GM19035 (cell line): Measurements from ENCODE around the gene GOLGA8S.
"Not testable (repeated sequence)": the region's sequence is repeated elsewhere in the genome, so short reads cannot be mapped to it uniquely, and the experiment has no call there.

Experiments used
- ATAC-seq: cut with Tn5 transposase; IDR thresholded peaks from one replicate; pipeline ENCODE4 v1.9.1; 2021; ENCODE audit not compliant: unreplicated experiment

The GOLGA8S gene

DNA sequence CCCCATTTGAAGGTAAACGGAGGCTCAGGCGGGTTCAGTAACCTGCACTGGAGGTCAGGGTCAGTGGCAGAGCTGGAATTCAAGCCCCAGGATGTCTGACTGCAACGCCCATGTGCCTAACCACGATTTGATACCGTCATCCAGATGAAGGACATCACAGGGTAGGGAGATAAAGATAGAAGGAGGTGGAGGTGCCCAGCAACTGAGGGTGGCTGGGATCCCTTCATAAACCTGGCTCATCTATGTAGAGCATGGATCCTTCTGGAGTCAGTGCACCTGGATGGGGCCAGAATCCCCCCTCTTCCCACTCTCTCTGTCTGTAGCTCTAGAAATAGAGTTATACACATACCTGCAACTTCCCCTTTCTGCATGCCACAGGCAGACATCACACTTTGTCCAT lies 41.3 kb downstream of the GOLGA8S start:
- no peak for ATAC-seq

DNA sequence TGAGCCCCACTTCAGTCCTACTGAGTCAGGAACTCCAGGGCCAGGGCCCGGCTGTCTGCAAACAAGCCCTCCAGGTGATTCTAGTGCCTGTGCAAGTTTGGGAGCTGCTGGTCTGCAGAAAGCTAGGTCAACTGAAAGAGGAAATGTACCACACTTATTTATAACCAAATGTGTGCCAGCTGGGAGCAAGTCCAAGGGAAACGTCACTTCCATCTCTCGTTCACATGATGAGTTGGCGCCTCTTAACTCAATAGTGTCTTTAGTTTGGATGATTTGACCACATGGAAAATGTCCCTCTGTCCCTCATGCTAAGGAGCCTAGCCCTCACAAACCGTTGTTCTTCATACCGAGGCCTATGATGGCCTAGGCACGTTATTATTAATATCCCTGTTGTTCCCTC lies 43.2 kb downstream of the GOLGA8S start:
- ATAC-seq: no peak

DNA sequence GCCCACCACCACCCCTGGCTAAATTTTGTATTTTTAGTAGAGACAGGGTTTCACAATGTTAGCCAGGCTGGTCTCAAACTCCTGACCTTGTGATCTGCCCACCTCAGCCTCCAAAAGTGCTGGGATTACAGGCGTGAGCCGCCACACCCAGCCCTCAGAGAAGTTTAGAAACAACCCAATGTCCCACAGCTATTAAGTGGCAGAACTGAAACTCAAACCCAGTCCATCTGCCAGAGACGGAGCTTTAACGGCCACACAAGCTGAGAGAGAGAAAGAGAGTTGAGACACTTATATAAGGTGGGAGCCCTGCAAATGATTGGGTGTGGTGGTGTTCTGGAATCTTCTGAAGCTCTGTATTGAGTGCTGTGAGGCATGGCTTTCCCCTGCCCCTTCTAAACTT lies 43.8 kb downstream of the GOLGA8S start:
- ATAC-seq: not testable (repeated sequence)

DNA sequence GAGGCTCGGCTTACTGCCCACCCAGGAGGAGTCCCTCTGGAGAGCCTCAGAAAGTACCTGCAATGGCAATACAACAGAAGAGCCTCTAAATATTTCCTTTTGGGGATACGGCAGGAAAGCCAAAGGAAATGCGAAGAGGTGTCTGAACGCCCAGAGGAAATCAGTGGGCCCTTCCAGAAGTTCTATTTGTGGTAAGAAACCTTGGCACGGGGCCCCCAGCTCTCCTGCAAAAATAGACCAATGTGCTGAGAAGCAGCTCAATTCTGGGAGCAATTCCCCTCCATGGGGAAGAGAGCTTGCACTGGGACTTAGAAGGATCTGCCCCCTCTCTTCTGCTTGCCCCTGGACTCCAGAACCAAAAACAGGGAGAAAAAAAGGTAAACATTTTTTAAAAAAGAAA lies 44.7 kb downstream of the GOLGA8S start:
- ATAC-seq: not testable (repeated sequence)

DNA sequence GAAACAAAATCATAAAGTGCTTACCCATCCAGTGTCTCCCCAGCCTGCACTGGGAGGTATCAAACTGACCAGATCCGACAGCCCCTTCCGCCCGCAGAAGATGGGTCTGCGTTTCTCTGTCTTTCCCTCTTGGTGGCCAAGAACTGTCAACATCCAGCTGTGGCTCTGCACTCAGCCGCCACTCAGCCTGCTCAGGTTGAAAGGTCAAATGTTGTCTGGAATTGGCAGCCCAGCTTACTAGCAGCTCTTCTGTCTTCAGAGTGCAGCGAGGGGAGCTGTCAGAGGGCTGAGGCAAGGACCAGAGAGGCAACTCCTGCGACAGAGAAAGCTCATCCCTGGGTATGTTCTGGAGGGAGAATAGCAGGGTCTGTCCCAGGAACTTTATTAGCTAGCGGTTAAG lies 47.1 kb downstream of the GOLGA8S start:
- ATAC-seq: no peak

DNA sequence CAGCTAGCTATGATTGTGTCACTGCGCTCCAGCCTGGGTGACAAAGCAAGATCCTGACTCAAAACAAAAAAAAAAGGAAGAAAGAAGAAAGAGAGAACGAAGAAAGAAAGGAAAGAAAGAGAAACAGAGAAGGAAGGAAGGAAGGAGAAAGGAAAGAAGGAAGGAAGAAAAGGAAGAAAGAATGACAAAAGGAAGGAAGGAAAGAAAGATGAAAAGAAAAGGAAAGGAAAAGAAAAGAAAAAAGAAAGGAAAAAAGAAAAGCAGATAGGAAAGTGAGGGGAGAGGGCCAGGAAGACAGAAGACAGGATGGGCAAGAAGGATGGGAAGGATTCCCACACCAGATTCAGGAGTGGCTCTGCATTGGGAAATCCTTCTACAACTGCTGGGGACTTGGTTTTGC lies 47.6 kb downstream of the GOLGA8S start:
- ATAC-seq: no peak

DNA sequence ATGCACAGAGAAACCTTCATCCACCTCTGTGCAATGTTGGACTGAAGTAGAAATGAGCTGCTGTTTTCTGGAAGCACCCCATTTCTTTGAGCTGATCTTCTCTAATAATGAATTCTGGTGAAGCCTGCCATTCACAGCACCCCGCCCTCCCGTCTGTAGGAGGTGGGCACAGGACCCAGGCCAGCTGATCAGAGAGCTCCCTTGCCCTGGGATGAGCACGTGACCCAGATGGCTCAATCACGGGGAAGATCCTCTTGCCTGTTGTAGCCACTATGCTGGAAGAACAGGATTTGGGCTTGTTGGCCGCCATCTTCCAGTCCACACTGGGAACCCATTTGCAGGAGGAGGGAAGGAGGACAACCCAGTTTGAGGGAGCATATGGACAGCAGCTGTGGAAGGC lies 48.0 kb downstream of the GOLGA8S start:
- ATAC-seq: no peak

DNA sequence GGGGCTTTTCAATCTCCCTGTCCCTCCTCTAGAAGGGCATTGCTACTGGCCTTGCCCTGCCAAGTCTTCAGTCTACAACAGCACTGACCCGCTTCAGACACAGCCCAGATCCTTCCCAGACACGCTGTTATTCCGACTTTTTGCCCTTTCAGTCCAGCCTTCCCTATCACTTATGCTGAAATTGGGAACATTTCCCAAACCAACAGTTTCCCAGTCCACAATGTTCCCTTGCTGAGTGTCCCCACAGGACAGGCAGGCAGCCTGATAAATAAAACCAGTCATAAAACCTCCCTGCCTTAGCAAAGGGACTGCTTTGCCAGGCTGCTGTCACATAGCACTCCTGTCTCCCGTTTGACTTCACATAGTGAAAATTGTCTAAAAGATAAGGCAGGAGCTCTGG lies 49.0 kb downstream of the GOLGA8S start:
- no peak for ATAC-seq

DNA sequence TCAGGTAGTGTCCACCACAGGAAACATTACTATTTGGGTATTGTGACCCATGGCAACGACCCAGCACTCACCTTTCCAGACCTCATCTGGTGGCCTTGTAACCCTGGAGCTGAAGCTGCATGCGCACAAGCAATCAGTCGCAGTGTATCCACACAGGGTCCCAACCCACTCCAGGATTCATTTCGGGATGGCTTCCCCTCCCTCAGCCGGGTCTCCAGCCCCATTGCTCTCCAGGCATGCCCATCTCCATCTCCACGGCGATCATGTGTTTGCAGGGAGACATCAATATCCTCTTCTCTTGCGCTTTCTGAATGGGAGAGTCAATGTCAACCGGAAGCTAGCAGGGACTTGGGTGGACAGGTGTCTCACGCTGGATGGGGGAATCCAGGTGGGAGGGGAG lies 57.3 kb downstream of the GOLGA8S start:
- no peak for ATAC-seq

DNA sequence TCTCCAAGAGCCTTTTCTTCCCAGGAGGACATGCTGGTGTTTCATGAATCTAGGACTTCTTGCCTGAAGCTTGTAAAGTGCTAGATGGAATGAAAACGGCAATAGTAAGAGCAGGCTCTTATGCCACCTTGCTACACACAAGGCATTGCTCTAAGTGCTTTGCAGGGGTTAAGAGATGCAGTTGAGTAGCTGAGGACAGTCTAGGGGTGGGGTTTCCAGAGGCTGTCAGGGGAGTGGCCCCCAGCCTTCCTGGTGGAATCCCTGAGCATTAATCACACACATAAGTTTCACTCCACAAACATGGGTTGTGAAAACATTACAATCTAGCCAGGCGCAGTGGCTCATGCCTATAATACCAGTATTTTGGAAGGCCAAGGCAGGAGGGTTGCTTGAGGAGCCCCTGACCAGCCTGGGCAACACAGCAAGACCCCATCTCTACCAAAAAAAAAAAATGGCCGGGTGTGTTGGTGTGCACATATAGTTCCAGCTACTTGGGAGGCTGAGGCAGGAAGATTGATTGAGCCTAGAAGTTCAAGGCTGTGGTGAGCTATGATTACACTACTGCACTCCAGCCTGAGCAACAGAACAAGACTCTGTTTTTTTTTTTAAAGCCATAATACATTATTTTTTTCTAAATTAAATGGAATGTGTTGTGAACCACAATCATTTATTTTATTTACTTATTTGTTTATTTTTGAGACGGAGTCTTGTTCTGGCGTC lies 58.5 kb downstream of the GOLGA8S start:
- ATAC-seq: not testable (repeated sequence)
